ENCODE results near the gene JAM3.

The JAM3 gene

GRCh38 chr11:134199531-134199930, 130.7 kb downstream of the JAM3 start:
- DNase-seq, result no peak

DNA sequence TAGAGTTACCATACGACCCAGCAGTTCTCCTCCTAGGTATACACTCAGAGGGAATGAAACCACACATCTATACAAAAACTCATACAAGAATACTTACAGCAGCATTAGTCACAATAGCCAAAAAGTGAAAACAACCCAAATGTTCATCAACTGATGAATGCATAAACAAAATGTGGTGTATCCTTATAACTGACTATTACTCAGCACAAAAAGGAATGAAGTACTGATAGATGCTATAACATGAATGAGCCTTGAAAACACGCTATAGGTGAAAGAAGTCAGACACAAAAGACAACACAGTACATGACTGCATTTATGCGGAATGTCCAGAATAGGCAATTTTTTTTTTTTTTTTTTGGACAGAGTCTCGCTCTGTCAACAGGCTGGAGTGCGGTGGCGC, 131.8 kb downstream of the JAM3 start:
- no peak for DNase-seq
